NB4 (cell line): ENCODE data around the gene VTCN1.

ENCODE experiments used
- DNase-seq: peaks from one replicate; pipeline ENCODE4 v3.0.0; 2010; ENCODE audit warnings: low read depth
- H3K4me3 ChIP-seq: one replicate; pipeline ENCODE4 v1.5.1; 2011; ENCODE audit warnings: mild to moderate bottlenecking, low read depth, low read length, moderate library complexity
- MYC ChIP-seq: IDR thresholded peaks from 2 replicates; pipeline ENCODE4 v1.6.1; 2011; ENCODE audit warnings: low read depth, low read length
- POLR2A ChIP-seq: IDR thresholded peaks from 2 replicates; pipeline ENCODE4 v1.6.1; 2011; ENCODE audit warnings: mild to moderate bottlenecking; ENCODE audit not compliant: insufficient read length; ENCODE audit errors: extremely low read depth
- TF ChIP-seq, protein P1 (sequence below): IDR thresholded peaks from 2 replicates; pipeline ENCODE4 v1.6.1; 2011; ENCODE audit warnings: low read depth, low read length
- TF ChIP-seq, protein P2 (sequence below): IDR thresholded peaks from one replicate; pipeline ENCODE4 v1.5.1; 2012; ENCODE audit warnings: low read depth, low read length

VTCN1 gene

DNA sequence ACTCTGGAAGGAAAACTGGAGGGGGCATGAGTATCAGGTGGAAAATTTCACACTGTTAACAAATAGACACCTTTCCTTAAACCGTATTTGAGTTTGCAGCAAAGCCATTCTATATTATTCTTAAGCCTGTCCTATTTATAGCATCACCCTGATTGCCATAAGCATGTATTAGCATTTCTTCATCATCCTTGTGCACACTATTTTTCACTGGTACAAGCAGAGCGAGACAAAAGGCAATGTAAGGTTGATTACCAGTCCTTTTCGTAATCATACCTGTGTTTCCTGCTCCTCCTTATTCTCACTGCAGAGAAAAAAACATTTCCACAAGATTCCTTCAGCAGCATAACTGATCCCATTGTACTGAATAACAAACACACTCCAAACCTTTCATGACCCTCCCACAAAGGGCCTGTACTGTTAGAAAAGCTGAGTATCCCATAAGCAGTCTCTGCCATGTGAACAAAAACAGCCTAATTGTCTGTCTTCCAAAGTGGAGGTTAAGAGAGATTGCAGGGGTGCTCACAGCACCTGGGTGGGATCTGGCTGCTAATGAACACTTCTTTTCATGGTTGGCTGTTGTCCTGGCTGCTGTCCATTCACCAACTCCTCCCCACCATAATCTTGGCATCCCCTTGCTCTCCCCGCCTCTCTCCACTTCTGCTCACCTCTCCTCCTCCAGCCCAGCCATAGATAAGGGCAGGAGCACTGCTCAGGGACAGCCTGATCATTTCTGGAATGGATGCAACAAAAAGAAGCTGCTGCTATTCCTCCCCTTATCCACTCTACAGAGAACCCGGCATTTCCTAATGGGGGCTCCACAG, 30.4 kb downstream of the VTCN1 start:
- no peak overlapping the region for H3K4me3 ChIP-seq
- DNase-seq = no peak
- TF ChIP-seq MYC (no peak), POLR2A (no peak)
- TF ChIP-seq, protein P1, sequence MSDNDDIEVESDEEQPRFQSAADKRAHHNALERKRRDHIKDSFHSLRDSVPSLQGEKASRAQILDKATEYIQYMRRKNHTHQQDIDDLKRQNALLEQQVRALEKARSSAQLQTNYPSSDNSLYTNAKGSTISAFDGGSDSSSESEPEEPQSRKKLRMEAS = no peak
- TF ChIP-seq, protein P2, sequence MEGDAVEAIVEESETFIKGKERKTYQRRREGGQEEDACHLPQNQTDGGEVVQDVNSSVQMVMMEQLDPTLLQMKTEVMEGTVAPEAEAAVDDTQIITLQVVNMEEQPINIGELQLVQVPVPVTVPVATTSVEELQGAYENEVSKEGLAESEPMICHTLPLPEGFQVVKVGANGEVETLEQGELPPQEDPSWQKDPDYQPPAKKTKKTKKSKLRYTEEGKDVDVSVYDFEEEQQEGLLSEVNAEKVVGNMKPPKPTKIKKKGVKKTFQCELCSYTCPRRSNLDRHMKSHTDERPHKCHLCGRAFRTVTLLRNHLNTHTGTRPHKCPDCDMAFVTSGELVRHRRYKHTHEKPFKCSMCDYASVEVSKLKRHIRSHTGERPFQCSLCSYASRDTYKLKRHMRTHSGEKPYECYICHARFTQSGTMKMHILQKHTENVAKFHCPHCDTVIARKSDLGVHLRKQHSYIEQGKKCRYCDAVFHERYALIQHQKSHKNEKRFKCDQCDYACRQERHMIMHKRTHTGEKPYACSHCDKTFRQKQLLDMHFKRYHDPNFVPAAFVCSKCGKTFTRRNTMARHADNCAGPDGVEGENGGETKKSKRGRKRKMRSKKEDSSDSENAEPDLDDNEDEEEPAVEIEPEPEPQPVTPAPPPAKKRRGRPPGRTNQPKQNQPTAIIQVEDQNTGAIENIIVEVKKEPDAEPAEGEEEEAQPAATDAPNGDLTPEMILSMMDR = no peak

DNA sequence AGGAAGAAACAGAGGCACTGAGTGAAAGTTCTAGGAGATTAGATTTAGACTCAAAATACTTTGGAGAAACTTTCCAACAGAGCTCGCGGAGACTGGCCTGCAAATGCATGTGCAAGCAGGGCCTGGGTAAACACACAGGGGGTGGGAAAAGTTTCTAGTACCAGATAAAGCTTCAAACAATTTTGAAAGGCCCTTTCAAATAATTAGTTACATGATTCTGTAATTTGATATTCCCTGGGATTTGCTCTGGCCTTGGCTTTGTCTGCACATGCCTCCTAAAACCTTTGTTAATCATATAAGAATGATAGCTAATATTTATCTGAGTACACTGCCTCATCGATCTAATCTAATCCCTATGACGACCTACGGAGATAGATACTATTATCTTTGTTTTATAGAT, 31.3 kb downstream of the VTCN1 start:
- no peak overlapping the region for H3K4me3 ChIP-seq
- no peak for TF ChIP-seq MYC
- TF ChIP-seq POLR2A = no peak
- TF ChIP-seq, protein P1 = no peak
- TF ChIP-seq, protein P2 = no peak
- no peak for DNase-seq

DNA sequence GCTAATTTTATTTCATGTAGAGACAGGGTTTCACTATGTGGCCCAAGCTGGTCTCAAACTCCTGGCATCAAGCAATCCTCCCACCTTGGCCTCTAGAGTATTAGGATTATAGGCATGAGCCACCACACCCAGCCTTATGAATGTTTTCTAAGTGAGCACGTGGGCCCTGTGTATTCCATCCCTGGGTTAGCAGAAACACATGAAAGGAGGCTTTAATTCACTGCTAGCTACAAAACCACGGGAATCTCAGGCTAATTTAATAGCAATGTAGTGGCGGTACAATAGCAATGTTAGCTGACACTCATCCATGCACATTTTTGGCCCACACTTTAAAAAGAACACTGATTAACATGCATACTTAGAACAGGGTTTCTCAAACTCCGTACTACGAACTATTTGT, 32.0 kb downstream of the VTCN1 start:
- DNase-seq = no peak
- TF ChIP-seq, protein P2 = no peak
- no peak for TF ChIP-seq POLR2A
- H3K4me3 ChIP-seq = no peak overlapping the region

DNA sequence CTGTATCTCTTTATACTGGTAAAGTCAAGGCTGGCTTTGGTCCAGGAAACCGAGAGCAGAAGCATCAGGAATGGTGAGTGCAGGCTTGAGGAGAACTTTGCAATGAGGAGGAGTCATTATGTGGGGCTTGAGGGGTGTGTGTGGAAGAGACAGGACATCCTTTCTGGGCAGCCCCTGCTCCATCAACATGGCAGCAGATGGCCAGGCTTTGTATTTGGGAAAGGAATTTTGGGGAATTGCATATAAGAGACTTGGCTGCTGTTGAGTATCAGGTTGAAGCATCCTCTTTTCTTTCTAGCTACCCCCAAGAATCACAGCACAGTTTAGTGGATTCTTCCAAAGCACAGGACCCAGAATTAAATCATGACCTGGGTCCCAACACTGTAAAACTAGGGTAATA, 33.4 kb downstream of the VTCN1 start:
- no peak for DNase-seq
- H3K4me3 ChIP-seq = no peak overlapping the region
- TF ChIP-seq POLR2A (no peak), MYC (no peak)
- TF ChIP-seq, protein P2 = no peak
- TF ChIP-seq, protein P1 = no peak

DNA sequence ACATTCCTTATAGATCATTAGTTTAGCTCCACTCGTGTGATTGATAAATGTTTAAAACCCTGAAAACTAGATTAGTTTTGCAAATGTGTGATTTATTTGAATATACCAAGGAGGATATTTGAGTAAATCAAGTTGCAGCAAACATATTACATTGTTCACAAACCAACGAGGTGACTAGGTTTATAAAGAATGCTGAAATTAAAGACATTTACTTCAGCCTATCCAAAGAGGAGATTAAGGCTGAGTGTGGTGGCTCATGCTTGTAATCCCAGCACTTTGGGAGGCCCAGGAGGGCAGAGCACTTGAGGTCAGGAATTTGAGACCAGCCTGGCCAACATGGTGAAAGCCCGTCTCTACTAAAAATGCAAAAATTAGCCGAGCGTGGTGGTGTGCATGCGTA, 34.1 kb downstream of the VTCN1 start:
- DNase-seq = no peak
- TF ChIP-seq, protein P1 = no peak
- TF ChIP-seq, protein P2 = no peak
- TF ChIP-seq MYC (no peak), POLR2A (no peak)
- no peak overlapping the region for H3K4me3 ChIP-seq

DNA sequence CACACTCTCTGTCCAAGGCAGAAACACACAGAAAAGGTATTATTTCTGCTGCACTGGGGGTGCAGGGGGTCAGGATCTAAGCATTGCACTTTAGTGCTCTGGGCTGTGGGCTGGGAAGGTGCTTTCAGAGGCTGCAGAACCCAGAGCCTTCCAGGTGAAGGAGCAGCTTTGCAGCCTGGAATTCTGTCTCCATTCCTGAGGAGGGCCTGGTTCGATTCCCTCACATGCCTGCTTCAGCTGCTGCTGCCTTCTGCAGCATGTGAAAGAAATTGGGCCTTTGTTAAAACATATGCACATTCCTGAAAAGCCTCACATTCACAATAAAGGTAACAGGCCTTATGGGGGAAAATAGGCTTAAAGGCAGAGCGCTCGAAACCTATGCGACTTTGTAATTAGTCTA, 35.9 kb downstream of the VTCN1 start:
- TF ChIP-seq, protein P2 = no peak
- TF ChIP-seq MYC = no peak
- TF ChIP-seq POLR2A = no peak
- TF ChIP-seq, protein P1 = no peak
- no peak for DNase-seq
- no peak overlapping the region for H3K4me3 ChIP-seq
